Spleen (tissue), 11 donors: ENCODE measurements around the gene C20orf96. TPM values are rescaled to one million over a fixed set of nuclear protein-coding genes. Genes with fewer than 3 reads are reported as not detected.
"Not testable (repeated sequence)": the region's sequence is repeated elsewhere in the genome, so short reads cannot be mapped to it uniquely, and the experiment has no call there.

Source experiments
- DNase-seq: peaks from one replicate; pipeline ENCODE4 v3.0.0-alpha.2; 2020
- H3K27ac ChIP-seq, 8 donors: fragments of 200-600 bp; sonication (generic) in 7 of 8; 1 replicate in 4 of 8; 2 replicates in 4 of 8; pipeline versions ENCODE4 v1.5.0 to v1.8.0; 2016 to 2021; ENCODE audit warnings: inconsistent platforms in 4 of 8, mild to moderate bottlenecking in 4 of 8, moderate library complexity in 1 of 8
- H3K27me3 ChIP-seq, 7 donors: fragments of 200-600 bp; sonication (generic) in 6 of 7; replicated peaks in 1 of 7; 1 replicate in 4 of 7; 2 replicates in 3 of 7; pipeline versions ENCODE4 v1.5.0 to v1.8.0; 2016 to 2021; ENCODE audit warnings: inconsistent platforms in 3 of 7, mild to moderate bottlenecking in 1 of 7
- H3K36me3 ChIP-seq, 6 donors: fragments of 200-600 bp; sonication (generic) in 5 of 6; 1 replicate in 4 of 6; 2 replicates in 2 of 6; pipeline versions ENCODE4 v1.5.0 to v1.8.0; 2016 to 2021; ENCODE audit warnings: inconsistent platforms in 2 of 6
- H3K4me1 ChIP-seq, 6 donors: fragments of 200-600 bp; sonication (generic) in 5 of 6; 1 replicate in 3 of 6; 2 replicates in 3 of 6; pipeline versions ENCODE4 v1.5.0 to v1.8.0; 2016 to 2021; ENCODE audit warnings: inconsistent platforms in 3 of 6
- H3K4me3 ChIP-seq, 8 donors: fragments of 200-600 bp; sonication (generic) in 7 of 8; 1 replicate in 4 of 8; 2 replicates in 4 of 8; pipeline versions ENCODE4 v1.5.0 to v1.8.0; 2016 to 2021; ENCODE audit warnings: inconsistent platforms in 4 of 8, mild to moderate bottlenecking in 4 of 8, moderate library complexity in 2 of 8
- H3K9me3 ChIP-seq, 8 donors: fragments of 200-600 bp; sonication (generic) in 7 of 8; 1 replicate in 4 of 8; 2 replicates in 4 of 8; pipeline versions ENCODE4 v1.5.0 to v1.8.0; 2016 to 2021; ENCODE audit warnings: inconsistent platforms in 4 of 8
- CTCF ChIP-seq, 11 experiments: fragments of 200-600 bp in 7 of 11; fragments of 450-650 bp in 4 of 11; sonication (generic) in 4 of 11; IDR thresholded peaks in 8 of 11; conservative IDR thresholded peaks in 3 of 11; 1 replicate in 7 of 11; 2 replicates in 4 of 11; pipeline versions ENCODE4 v1.4.0 to v1.8.0; 2016 to 2021; ENCODE audit warnings: antibody characterized with exemption in 11 of 11, inconsistent platforms in 4 of 11, mild to moderate bottlenecking in 1 of 11
- POLR2A ChIP-seq, 3 donors: fragments of 450-650 bp; IDR thresholded peaks; one replicate each; pipeline ENCODE4 v1.5.1; 2017; ENCODE audit warnings: antibody characterized with exemption in 3 of 3, mild to moderate bottlenecking in 1 of 3
- POLR2AphosphoS5 ChIP-seq, 3 donors: sonication (generic); formaldehyde crosslinking; IDR thresholded peaks; one replicate each; pipeline ENCODE4 v1.5.1; 2017; ENCODE audit warnings: antibody characterized with exemption in 3 of 3
- WGBS, 5 donors: extraction: QIAGEN DNeasy Blood & Tissue Kit in 3 of 5; methylation state at CpG; one replicate each; pipeline versions ENCODE4 v1.1.5 to v1.1.7; 2013 to 2018; 5-methylcytosine and 5-hydroxymethylcytosine counted together
- intact Hi-C: fragments of 100-400 bp; cut with DNase I; formaldehyde crosslinking; loops from one replicate; pipeline ENCODE4 v1.15.0; 2023; ENCODE audit warnings: low total_unique reads
- polyA plus RNA-seq, 3 donors: library from polyadenylated mRNA; stranded (reverse); fragments of 200-250 nt; gene quantifications; one replicate each; pipeline ENCODE4 v1.2.1, GENCODE V29; 2013
- total RNA-seq, 7 donors: library from RNA; depleted of rRNA in 3 of 7; stranded (reverse); fragments of >200 nt in 3 of 7; fragmentation: NEBNext Ultra II Directional in 4 of 7; extraction: Animal tissue kit (Norgen Biotek cat#: 25700) in 4 of 7; gene quantifications; one replicate each; pipeline versions ENCODE4 v1.1.0 to v1.2.1, GENCODE V29; 2016 to 2021
- donor health status: healthy with polysubstance abuse.
- donor health status: DM: no; HTN: no; CAD: no; lungs with moderate emphysema.
- donor health status: DM: no; HTN: no; CAD: no.
- donor health status: Bipolar disorder and iron deficiency.
- donor health status: healthy.
- donor health status: DM: no; HTN: no; CAD: no.
- donor health status: DM: yes; HTN: yes; CAD: no.

The C20orf96 gene
- total and polyA plus RNA-seq, 10 donors: 2.3 to 10.4 (median 6.2) TPM

GRCh38 chr20:235891-236290 is 54.7 kb downstream of the C20orf96 start:
- WGBS, 5 donors: 75 to 92% (median 80%) methylated on average over 1 of the region's 1 CpG
- intact Hi-C loops: no loop called here
- TF ChIP-seq POLR2AphosphoS5 (IDR thresholded peaks at IDR 0.05) (no peak), POLR2A (IDR thresholded peaks at IDR 0.05) (no peak), CTCF (IDR thresholded peaks at IDR 0.05 in 8 of 11, conservative IDR thresholded peaks at IDR 0.05 in 3 of 11) (no peak)

GRCh38 chr20:227439-228105 is 63.0 kb downstream of the C20orf96 start:
- Histone ChIP-seq H3K36me3 (no peaks in the 10 kb centered on the region), H3K9me3 (peaks cover 0 to 4% (median 0%) of the 10 kb centered on the region in 8 donors), H3K4me3 (no peak overlapping the region), H3K4me1 (peaks cover 0 to 7% (median 2%) of the 10 kb centered on the region in 6 donors), H3K27ac (peak overlapping the region in 5 of 8 donors; percentile 23 to 64 (median 44)), H3K27me3 (peaks cover 0 to 5% (median 0%) of the 10 kb centered on the region in 7 donors)
- WGBS, 5 donors: 44 to 58% (median 53%) methylated on average over 3 of the region's 3 CpGs
- TF ChIP-seq CTCF (IDR thresholded peaks at IDR 0.05 in 8 of 11, conservative IDR thresholded peaks at IDR 0.05 in 3 of 11) (no peak), POLR2A (IDR thresholded peaks at IDR 0.05) (no peak), POLR2AphosphoS5 (IDR thresholded peaks at IDR 0.05) (no peak)
- DNase-seq: no peak
- intact Hi-C loops: no loop called here

More at GRCh38 chr20:235891-236290, 54.7 kb downstream of the C20orf96 start:
- Histone ChIP-seq H3K36me3 (no peaks in the 10 kb centered on the region), H3K4me3 (no peak overlapping the region), H3K9me3 (no peaks in the 10 kb centered on the region), H3K27me3 (no peaks in the 10 kb centered on the region), H3K4me1 (peaks cover 0 to 18% (median 11%) of the 10 kb centered on the region in 6 donors), H3K27ac (no peak overlapping the region)
- no peak for DNase-seq

- no peaks in the 10 kb centered on the region for H3K36me3 ChIP-seq
- H3K9me3 ChIP-seq: peaks cover 0 to 4% (median 0%) of the 10 kb centered on the region in 8 donors
- H3K27me3 ChIP-seq: peaks cover 0 to 5% (median 0%) of the 10 kb centered on the region in 7 donors
- peaks cover 0 to 7% (median 2%) of the 10 kb centered on the region in 6 donors for H3K4me1 ChIP-seq
- H3K27ac ChIP-seq: peak within 1 kb of the TSS in 5 of 8 donors; percentile 23 to 64 (median 44)
- intact Hi-C loops: no loop called here
- no peak within 1 kb of the TSS for H3K4me3 ChIP-seq
- DNase-seq: no peak
- TF ChIP-seq CTCF (IDR thresholded peaks at IDR 0.05 in 8 of 11, conservative IDR thresholded peaks at IDR 0.05 in 3 of 11): no peak
- WGBS, 5 donors: 73 to 88% (median 78%) methylated on average over 3 of the region's 3 CpGs
Measured at GRCh38 chr20:226958-227357, 63.6 kb downstream of the C20orf96 start, which contains the start of gene DEFB129. DEFB129 (plus strand) TSS chr20:227258; CDS start chr20:227289, 31 bp downstream.

GRCh38 chr20:225879-226278 is 64.7 kb downstream of the C20orf96 start:
- H3K27me3 ChIP-seq, H3K36me3 ChIP-seq, H3K4me3 ChIP-seq, intact Hi-C loops, H3K9me3 ChIP-seq, H3K4me1 ChIP-seq, DNase-seq, H3K27ac ChIP-seq: not testable (repeated sequence)
- WGBS, 5 donors: 84 to 94% (median 90%) methylated on average over 3 of the region's 3 CpGs
